Stimulated activated CD8-positive, alpha-beta memory T cell treated with anti-CD3 and anti-CD28 coated beads, Interleukin-7, amount 100 ng/mL, for 48 hours (primary cell): ENCODE data around the gene EAPP.
"Not testable (repeated sequence)": the region's sequence is repeated elsewhere in the genome, so short reads cannot be mapped to it uniquely, and the experiment has no call there.

Source experiments
- DNase-seq, 2 donors: peaks; one replicate each; pipeline ENCODE4 v3.0.0-alpha.2; 2020; ENCODE audit warnings: low read depth in 1 of 2; ENCODE audit errors: extremely low read depth in 1 of 2

Gene EAPP

DNA sequence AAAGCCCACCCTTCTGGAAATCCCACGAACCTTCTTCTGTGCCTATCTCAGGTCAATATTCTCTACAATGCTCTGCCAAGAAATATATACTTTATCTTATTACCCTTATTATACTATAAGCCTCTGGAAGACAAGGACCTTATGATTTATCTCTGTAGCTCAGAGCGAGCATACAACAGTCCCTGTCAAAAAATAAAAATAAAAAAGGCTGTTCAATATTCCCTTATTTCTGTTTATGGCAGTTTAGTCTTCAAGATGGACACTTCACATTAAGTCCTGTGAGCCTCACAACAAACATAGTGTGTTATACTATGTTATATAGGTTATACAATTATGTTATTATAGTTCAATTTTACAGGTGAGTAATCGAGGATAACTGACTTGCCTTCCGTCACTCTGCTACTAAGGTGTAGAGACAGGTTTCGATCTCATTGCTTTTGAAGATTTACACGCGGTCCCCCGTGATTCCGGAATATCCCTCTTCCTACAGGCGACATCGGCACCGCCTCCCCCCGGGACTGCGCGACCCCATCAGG, 562 bp downstream of the EAPP start:
- DNase-seq: no peak

DNA sequence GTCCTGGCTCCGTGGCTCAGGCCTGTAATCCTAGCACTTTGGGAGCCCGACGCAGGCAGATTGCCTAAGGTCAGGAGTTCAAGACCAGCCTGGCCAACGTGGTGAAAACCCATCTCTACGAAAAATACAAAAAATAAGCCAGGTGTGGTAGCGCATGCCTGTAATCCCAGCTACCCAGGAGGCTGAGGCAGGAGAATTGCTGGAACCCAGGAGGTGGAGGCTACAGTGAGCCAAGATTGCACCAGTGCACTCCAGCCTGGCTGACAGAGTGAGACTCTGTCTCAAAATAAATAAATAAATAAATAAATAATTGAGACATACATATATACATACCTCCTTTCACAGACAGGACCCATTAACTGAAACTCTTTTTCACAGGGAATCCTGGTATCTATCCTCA, 1.4 kb downstream of the EAPP start:
- not testable (repeated sequence) for DNase-seq

DNA sequence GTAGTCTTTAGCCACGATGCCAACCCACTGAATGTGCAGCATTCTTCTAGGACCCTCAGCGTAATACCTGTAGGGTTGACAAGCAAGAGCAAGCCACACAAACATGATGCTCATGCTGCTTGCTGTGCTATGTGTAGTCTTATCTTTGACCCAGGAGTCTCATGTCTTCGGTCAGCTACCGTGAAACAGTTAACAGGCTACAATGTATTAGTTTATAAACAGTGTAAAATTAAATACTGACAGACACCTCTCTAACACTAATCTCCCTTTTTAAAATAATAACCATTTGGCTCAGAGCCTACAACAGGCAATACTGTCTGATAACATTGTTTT, 1.9 kb downstream of the EAPP start:
- DNase-seq: no peak

DNA sequence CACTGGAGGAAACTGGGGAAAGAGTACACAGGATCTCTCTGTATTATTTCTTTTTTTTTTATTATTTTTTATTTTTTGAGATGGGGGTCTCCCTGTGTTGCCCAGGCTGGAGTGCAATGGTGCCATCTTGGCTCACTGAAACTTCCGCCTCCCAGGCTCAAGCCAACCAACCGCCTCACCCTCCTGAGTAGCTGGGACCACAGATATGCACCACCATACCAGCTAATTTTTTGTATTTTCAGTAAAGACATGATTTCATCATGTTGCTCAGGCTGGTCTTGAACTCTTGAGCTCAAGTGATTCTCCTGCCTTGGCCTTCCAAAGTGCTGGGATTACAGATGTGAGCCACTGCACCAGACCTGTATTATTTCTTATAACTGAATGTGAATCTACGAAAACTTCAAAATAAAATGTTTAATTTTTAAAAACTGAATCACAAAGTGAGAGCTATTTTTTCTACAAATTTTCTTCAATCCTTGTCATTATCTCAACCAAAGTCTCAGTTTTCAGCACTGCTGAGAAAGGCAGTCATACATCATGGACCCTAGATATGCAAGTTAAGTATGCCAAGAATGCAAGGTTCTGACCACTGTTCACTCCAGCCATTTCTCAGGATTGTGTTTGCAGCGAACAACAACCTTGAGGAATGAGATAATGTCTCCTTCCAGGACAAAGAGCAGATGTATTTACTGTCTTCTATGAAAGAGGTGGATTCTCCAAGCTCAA, 2.4 kb downstream of the EAPP start:
- DNase-seq: no peak

DNA sequence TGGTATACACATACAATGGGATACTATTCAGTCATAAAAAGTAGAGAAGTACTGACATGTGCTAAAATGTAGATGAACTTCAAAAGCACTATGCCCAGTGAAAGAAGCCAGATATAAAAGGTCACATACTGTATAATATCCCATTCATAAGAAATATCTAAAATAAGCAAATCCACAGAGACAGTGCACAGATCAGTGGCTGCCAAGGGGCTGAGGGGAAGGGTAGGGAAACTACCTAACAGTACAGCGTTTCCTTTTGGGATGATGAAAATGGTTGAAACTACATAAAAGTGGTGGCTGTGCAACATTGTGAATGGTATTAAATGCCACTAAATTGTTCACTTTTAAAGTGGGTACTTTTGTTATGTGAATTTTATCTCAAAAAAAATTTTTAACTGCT, 11.9 kb downstream of the EAPP start:
- DNase-seq: no peak

DNA sequence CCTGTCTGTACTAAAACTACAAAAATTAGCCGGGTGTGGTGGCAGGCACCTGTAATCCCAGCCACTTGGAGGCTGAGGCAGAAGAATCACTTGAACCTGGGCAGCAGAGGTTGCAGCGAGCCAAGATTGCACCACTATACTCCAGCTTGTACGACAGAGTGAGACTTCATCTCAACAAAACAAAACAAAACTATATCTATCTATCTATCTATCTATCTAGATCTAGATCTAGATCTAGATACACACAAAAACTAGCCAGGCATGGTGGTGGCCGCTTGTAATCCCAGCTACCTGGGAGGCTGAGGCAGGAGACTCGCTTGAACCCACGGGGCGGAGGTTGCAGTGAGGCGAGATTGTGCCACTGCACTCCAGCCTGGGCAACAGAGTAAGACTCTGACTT, 15.3 kb downstream of the EAPP start:
- not testable (repeated sequence) for DNase-seq

DNA sequence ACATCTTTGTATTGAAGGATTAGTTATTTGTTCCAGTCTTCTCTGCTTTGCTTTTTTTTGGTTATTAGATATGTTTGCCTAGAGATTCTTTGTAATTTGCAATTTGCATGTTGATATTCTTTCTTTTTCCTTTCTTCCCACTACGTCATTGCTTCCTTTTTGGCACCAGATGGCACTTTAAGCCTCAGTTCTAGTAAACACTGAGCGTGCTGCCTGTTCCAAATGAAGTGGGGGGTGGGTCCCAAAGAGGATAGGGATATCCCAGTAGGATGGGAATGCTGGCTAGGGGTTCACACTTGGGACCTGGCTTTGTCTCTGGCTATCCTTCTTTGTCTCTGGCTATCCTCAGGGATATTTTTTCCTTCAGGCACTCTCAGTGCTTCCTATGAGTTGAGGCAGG, 17.0 kb downstream of the EAPP start:
- no peak for DNase-seq

DNA sequence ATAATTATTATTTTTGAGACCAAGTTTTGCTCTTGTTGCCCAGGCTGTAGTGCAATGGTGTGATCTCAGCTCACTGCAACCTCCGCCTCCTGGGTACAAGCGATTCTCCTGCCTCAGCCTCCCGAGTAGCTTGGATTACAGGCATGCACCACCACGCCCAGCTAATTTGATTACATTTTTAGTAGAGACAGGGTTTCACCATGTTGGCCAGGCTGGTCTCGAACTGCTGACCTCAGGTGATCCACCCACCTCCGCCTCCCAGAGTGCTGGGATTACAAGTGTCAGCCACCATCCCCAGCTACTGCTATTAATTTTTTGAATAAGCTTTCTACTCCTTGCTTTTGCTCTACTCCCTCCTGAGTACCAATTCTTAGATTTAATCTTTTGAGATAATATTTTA, 18.4 kb downstream of the EAPP start:
- DNase-seq: not testable (repeated sequence)

DNA sequence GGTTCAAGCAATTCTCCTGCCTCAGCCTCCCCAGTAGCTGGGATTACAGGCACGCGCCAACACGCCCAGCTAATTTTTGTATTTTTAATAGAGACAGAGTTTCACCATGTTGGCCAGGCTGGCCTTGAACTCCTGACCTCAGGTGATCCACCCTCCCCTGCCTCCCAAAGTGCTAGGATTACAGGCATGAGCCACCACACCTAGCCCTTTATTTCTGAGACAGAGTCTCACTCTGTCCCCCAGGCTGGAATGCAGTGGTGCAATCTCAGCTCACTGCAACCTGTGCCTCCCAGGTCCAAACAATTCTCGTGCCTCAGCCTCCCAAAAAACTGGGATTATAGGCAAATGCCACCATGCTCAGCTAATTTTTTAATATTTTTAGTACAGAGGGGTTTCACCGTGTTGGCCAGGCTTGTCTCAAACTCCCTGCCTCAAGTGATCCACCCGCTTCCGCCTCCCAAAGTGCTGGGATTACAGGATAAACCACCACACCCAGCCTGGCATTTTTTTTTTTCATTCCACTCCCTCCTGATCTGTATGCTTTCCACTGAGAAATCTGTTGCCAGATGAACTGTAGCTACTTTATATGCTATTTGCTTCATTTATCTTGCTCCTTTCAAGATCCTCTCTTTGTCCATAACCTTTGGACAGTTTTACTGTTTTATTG, 19.1 kb downstream of the EAPP start:
- DNase-seq: not testable (repeated sequence)

DNA sequence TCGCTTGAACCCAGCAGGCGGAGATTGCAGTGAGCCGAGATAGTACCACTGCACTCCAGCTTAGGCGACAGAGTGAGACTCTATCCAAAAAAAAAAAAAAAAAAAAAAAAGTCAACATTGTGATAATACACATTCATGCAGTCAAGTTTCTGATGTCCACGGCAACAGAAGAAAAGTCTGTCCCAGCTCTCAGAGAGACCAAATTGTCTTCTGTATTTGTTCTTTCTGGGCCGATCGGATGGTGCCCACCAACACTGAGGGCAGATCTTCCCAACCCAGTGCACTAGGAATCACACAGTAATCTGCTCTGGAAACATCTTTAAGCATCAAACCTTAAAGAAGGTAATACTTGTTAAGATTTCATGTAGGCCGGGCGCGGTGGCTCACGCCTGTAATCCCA, 31.6 kb downstream of the EAPP start:
- no peak for DNase-seq

DNA sequence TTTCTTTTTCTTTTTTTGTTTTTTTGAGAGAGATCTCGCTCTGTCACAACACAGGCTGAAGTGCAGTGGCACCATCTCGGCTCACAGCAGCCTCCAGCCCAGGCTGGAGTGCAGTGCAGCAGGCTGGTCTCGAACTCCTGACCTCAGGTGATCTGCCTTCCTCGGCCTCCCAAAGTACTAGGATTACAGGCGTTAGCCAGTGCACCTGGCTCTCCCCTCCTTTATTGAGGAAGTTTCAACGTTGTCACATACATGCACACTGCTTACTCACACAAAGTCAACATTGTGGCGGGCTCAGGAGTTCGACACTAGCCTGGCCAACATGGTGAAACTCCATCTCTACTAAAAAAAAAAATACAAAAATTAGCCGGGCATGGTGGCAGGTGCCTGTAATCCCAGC, 32.0 kb downstream of the EAPP start:
- no peak for DNase-seq

DNA sequence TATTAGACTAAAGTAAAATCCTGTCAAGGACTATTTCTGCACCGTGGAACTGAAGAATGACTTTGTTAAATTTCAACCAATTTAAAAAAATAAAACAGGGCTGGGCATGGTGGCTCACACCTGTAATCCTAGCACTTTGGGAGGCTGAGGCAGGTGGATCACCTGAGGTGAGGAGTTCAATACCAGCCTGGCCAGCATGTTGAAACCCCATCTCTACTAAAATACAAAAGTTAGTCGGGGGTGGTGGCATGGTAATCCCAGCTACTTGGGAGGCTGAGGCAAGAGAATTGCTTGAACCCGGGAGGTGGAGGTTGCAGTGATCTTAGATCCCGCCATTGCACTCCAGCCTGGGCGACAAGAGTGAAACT, 34.4 kb downstream of the EAPP start:
- not testable (repeated sequence) for DNase-seq

DNA sequence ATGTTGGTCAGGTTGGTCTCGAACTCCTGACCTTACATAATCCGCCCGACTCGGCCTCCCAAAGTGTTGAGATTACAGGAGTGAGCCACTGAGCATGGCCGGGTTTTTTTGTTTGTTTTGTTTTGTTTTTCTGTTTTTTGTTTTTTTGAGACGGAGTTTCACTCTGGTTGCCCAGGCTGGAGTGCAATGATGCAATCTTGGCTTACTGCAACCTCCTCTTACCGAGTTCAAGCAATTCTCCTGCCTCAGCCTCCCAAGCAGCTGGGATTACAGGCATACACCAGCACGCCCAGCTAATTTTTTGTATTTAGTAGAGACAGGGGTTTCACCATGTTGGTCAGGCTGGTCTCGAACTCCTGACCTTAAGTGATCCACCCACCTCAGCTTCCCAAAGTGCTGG, 35.5 kb downstream of the EAPP start:
- not testable (repeated sequence) for DNase-seq

DNA sequence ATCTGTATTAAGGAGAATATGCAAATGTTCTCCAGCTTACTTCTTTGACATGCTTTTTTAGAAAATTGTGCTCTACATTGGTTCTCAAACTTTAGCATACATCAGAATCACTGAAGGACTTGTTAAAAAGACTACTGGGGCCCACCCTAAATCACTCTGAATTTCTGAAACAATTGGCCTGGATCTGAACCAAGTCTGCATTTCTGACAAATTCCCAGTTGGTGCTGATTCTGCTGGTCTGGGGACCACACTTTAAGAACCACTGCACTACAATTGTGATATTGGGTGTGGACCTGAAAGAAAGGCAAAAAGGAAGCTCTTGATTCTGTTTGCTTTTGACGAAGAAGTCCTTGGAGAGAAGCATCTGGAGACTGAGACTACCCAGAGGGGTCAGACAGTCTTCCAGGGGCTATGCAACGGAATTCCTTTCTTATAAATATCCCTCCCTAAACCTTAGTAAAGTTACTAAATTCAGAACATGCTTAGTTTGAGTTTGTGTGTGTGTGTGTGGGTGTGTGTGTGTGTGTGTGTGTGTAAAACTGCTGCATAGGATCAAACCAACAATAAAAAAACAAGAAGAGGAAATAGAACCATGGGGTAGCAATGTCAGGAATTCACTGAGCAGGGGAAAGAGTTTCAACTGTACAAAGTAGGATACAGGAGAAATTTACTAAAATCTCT, 36.8 kb downstream of the EAPP start:
- DNase-seq: no peak

DNA sequence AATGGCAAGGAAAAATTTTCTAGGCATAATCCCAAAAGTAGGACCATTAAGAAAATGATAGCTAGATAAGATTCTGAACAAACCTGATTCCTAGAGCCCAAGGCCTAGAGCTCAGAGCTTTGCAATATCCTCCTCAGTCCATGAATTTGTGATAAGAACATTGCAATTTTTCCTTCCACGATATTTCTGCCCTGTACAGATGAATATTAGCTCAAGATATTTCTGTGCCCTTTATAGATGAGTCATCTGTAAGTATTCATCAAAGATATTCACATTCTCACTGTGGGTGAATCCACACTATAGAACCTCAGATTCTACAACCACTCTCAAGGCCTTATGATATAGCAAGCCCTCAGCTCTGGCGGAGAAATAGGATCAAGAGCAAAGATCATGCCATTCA, 37.5 kb downstream of the EAPP start:
- no peak for DNase-seq

DNA sequence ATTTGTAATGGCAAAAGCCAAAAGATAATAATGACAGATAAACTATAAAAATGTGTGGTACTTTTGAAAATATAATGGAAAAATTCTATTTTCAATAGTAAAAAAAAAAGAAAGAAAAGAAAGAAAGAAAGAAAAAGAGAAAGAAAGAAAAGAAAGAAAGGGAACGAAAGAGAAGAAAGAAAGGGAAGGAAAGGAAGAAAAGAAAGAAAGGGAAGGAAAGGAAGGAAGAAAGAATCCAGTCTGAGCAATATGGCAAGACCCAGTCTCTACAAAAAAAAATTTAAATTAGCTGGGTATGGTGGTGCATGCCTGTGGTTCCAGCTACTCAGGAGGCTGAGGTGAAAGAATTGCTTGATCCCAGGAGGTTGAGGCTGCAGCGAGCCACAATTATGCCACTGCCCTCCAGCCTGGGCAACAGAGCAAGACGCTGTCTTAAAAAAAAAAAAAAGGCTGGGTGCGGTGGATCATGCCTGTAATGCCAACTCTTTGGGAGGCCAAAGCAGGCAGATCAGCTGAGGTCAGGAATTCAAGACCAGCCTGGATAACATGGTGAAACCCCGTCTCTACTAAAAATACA, 38.4 kb downstream of the EAPP start:
- no peak for DNase-seq

DNA sequence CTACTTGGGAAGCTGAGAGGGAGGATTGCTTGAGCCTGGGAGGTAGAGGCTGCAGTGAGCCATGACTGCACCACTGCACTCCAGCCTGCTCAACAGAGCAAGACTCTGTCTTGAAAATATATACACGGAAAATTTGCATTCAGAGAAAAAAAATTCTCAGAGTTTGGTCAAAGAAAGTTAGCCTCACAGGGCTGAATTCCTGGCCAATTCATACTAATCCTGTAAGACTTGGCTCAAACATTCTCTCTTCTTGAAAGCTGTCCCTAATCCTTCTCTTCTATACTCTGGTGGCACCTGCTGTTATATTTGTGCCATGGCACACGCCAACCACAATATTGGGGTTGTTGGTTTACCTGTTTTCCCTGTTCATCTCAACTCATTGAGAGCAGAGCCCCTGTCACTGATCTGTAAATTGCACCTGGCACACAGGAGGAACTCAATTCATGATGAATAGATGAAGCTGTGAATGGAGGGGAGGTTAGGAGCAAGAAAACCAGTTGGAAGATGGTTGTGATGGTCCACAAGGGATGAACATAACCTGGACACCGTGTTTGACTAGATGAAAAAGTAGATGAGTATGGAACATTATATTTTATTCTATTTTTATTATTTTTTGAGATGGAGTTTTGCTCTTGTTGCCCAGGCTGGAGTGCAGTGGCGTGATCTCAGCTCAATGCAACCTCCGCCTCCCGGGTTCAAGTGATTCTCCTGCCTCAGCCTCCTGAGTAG, 40.7 kb downstream of the EAPP start:
- DNase-seq: no peak

DNA sequence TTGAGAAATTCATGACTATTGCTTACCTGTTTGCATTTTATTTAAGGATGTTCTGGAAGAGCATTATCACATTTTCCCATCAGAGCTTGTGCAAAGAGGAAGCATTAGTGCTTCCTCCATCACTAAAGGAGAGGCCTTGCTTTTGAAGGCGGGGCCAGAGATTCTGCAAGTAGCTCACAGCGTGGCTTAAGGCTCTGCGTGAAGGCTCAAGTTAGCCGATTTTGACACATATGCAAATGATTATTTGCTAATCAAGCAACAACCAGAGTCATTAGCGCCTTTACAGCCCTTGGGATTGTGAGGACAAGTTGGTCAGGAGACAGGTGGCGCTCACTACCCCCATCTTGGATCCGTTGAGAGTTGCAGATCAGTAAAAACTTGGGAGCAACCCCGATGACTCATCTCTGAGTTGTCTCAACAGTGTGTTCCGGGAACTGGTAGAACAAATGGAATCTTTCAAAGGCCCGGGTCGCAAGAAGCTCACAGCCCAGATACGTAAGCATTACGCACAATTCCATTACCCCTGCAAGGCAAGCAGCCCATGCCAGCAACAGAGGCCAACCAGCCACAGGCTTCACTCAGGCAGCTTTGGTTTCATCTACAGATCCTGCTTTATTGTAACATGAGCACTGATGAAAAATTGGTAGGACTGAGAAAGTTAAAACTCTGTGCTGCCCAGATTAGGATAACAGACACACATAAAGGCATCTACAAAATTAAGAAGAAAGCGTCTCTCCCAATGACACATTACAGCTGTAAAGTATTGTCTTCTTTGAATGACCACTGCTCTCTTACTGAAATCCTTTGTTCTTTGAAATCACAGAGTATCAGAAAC, 42.6 kb downstream of the EAPP start:
- no peak for DNase-seq

DNA sequence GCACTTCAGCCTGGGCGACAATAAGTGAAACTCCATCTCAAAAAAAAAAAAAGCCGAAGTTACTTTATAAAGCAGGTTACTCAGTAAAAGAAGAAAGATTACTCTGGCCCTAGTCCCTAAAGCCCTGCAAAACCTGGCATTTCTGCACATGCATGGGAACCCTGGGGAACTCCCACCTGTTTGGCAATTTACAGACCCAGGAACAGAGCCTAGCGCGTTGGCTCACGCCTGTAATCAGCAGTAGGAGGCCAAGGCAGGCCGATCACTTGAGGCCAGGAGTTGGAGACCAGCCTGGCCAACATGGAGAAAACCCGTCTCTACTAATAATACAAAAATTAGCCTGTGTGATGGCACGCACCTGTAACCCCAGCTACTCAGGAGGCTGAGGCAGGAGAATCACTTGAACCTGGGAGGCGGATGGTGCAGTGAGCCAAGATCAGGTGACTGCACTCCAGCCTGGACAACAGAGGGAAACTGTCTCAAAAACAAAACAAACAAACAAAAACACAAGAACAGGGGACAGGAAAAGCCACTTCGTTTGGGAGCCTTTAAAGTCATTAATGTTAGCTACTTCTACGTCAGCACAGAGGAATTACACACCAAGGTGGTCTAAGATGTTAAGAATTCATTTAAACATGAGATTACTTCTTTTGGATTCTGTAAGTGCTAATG, 43.4 kb downstream of the EAPP start:
- DNase-seq: no peak

DNA sequence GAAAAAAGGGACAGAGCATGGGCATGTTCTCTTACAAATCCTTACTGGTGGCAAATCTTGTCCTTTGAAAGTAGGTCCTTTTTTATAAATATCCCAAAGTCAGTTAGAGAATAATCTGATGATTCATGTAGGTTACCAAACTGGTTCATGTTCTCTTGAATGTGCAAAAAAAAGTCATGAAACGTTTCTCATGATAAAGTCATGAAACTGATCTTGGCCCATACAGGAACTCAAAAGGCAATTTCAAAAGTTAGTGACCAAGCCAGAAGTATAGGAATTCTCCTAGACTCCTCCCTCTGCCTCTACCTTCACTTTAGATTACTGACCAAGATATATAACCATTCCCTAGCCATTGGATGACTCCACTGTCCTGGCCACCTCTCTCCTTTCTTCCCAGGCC, 50.2 kb downstream of the EAPP start:
- DNase-seq: no peak
